Activated CD8-positive, alpha-beta memory T cell treated with anti-CD3 and anti-CD28 coated beads for 48 hours (primary cell): Measurements from ENCODE around the gene CD83.
A peak's percentile ranks its signal among the peaks of the same experiment; 100 is the strongest.
"Not testable (repeated sequence)": the region's sequence is repeated elsewhere in the genome, so short reads cannot be mapped to it uniquely, and the experiment has no call there.

Experiments used
- DNase-seq, 3 experiments: peaks; one replicate each; pipeline ENCODE4 v3.0.0-alpha.2; 2020; ENCODE audit warnings: low read depth in 2 of 3, low spot score in 2 of 3

CD83 gene, protein sequence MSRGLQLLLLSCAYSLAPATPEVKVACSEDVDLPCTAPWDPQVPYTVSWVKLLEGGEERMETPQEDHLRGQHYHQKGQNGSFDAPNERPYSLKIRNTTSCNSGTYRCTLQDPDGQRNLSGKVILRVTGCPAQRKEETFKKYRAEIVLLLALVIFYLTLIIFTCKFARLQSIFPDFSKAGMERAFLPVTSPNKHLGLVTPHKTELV

DNA sequence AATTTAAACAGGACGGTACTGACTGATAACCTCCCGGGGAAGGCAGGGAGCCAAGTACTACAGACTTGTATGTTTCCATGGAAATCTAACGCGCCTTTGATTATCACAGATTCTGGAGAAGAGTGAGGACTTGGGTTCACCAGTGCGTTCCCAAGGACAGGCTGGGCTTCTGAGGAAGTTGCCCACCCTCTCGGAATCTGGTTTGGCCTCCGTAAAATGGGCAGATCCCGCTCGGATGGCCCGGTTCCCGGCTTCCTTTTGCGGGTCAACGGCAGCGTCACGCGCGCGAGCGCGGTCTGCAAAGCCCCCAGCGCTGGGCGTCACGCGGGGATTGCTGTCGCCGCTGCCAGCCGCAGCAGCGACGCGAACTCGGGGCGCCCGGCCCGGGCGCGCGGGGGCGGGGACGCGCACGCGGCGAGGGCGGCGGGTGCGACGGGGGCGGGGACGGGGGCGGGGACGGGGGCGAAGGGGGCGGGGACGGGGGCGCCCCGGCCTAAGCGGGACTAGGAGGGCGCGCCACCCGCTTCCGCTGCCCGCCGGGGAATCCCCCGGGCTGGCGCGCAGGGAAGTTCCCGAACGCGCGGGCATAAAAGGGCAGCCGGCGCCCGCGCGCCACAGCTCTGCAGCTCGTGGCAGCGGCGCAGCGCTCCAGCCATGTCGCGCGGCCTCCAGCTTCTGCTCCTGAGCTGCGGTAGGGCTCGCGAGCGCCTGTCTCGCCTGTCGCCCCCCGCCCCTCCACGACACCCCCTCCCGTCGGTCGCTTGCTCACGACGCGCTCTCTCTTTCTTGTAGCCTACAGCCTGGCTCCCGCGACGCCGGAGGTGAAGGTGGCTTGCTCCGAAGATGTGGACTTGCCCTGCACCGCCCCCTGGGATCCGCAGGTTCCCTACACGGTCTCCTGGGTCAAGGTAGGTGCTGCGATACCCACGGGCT, at the start of gene CD83:
TSS of gene CD83 (plus strand) at position 615 of the 933 bp plus-strand sequence. CDS start at position 655, 40 bp downstream.
- DNase-seq: peak; percentile 48 to 74 (median 59)

DNA sequence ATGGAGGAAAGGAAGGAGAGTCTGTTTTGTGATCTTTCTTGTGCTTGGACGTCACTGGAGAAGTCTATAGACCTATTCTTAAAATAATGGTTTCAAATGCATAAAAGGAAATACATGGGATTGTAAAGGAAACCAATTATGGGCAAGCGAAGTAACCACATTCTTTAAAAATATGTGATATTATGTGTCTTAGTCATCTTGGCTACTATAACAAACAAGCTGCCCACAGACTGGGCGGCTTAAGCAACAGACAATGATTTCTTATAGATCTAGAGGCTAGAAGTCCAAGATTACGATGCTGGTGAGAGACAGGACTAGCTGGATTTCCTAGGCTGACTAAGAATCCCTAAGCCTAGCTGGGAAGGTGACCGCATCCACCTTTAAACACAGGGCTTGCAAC, 49.4 kb upstream of the CD83 start:
- DNase-seq: no peak

DNA sequence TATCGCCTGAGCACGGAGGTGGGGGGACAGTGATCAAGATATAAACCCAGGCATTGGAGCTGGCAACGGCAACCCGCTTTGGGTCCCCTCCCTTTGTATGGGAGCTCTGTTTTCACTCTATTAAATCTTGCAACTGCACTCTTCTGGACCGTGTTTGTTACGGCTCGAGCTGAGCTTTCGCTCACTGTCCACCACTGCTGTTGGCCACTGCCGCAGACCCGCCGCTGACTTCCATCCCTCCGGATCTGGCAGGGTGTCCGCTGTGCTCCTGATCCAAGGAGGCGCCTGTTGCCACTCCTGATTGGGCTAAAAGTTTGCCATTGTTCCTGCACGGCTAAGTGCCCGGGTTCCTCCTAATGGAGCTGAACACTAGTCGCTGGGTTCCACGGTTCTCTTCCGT, 48.9 kb upstream of the CD83 start:
- no peak for DNase-seq

DNA sequence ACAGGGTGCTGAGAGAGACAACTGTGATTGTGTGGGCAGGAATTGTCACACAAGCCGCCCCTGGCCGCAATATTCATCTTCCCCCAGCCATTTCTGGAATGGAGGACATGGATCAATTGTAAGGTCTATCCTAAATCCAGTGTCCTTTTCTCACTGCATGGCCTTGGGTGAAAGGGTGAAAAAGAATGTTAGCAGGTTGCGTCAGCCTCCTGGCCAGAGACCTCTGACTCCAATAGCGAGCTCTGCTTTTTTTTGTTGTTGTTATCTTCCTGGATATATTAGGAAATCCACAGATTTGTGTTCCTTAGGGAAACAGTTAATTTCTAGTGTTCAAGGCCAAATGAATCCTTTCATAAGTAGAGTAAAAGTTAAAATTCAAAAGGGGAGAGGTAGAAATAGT, 47.1 kb upstream of the CD83 start:
- DNase-seq: no peak

DNA sequence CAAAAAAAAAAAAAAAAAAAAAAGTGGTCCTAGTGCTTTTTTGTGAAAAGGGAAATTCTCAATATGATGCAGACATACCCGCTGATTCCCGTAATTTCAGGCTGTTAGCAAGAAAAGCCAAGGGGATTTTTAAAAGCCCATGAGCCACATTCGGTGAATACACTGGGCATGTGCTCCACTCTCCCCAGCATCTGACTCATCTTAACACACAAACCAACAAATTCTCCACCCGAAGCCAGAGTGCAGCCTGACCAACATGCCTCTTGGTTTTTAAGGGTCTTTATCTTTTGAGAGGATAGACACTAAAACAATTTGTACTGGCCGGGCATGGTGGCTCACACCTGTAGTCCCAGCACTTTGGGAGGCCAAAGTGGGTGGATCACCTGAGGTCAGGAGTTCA, 45.5 kb upstream of the CD83 start:
- DNase-seq: no peak

DNA sequence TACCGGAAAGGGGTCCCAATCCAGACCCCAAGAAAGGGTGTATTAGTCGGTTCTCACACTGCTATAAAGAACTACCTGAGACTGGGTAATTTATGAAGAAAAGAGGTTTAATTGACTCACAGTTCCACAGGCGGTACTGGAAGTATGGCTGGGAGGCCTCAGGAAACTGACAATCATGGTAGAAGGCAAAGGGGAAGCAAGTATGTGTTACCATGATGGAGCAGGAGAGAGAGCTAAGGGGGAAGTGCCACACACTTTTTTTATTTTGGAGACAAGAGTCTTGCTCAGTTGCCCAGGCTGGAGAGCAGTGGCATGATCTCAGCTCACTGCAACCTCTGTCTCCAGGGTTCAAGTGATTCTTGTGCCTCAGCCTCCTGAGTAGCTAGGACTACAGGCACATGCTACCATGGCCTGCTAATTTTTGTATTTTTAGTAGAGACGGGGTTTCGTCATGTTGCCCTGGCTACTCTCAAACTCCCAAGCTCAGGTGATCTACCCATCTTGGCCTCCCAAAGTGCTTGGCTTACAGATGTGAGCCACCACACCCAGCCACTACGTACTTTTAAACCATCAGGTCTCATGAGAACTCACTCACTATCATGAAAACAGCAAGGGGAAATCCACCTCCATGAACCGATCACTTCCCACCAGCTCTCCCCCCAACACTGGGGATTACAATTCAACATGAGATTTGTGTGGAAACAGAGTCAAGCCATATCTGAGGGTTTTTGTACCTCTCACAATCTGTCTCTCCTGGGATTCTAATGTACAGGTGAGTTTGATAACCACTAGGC, 43.8 kb upstream of the CD83 start:
- not testable (repeated sequence) for DNase-seq

DNA sequence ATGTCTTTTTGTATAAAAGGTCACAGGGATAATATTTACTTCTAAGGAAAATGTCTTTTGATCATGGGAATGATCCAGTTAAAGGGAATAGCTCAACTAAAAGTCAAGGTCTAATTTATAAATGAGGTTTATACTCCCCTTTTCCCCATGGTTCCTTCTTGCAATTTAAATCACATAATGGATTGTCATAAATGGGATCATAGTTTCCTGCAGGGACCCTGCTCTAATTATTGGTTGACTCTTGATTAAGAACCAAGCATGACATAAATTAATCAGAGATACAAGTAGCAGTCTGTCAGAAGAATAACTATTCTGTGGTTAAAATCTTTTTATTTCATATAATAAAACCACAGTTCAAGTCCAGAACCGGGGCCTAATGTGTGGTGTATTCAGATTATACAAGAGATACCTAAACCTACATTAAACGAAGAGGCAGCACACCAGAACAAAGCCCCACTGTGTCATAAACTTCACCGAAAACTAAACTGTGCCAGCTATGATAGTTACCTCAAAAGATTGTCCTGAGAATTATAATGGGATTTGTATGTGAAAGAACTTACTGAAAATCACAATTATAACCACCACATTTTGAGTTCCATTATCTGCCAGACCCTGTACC, 43.0 kb upstream of the CD83 start:
- DNase-seq: no peak

DNA sequence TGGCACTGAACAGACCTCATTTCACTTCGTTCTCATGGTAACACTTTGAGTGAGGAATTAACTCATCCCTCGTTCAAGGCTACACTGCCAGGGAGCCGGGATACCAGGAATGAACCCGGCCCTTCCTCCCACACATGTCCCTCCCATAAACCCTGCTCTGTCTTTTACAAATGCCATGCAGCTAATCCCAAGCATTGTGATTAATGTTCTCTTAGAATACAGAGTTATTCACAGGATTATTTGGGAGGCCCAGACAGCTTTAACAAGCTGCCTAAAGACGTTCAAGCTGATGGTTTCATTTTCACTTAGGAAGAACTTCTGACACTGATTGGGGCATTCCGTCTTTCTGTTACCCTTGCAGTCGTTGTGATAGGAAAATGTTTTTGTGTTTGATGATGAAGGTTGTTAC, 42.5 kb upstream of the CD83 start:
- no peak for DNase-seq

DNA sequence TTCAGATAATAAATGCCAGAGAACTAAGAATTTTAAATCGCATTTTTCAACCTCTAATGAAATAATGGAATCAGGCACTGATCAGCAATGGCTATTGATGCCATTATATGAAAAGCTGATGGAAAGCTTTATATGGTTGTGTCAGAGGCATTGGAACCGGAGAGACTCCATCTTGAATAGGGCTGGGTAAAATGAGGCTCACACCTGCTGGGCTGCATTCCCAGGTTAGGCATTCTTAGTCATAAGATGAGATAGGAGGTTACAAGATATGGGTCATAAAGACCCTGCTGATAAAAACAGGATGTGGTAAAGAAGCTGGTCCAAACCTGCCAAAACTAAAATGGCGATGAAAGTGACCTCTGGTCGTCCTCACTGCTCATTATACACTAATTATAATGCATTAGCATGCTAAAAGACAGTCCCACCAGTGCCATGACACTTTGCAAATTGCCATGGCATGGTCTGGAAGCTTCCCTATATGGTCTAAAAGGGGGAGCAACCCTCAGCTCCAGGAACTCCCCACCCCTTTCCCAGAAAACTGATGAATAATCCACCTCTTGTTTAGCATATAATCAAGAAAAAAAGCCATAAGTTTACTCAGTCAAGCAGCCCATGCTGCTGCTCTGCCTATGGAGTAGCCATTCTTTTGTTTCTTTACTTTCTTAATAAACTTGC, 40.2 kb upstream of the CD83 start:
- no peak for DNase-seq

DNA sequence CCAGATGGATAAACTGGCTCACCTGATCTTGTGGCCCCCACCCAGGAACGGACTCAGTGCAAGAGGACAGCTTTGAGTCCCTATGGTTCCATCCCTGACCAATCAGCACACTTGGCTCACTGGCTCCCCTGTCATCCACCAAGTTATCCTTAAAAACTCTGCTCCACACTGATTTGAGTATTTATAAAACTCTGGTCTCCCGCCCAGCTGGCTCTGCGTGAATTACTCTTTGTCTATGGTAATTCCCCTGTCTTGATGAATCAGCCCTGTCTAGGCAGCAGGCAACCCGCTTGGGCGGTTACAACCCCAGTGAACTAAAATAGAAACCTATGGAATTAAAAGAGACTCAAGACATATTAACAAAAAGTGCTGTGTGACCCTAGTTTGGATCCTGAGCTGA, 38.1 kb upstream of the CD83 start:
- no peak for DNase-seq

DNA sequence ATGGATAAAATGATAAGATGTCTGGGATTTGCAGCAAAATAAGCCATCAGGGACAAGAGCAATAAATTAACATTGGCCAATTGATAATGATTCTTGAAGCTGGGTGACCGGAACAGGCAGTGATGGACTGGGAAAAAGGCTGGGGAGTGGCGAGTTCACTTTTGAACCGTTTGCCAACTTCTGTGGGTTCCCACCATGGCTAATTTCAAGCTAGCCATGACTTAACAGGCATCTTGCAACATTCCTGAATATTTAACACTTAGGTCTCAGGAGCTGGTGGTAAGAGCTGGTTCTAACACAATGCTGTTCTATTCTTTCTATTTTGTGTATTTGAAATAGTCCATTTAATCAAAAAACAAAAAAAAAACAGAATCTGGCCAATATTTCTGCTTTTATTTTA, 37.6 kb upstream of the CD83 start:
- no peak for DNase-seq

DNA sequence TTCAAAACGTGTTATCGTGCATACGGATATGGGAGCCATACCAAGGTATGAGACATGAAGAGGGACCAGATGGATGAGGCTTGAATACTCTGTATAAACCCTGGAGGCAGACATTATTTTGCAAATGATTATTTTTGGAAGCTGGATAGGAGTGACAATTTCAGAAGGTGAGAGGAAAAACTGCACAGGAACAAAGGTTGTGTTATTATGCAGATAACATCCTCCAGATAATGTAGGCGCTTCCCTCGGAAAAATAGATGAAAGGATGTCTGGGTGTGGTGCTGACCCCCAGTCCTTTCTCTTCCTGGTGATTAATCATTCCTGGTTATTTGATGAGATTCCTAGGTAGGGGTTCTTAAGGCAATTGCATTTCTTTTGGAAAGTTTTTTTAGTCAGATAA, 36.4 kb upstream of the CD83 start:
- no peak for DNase-seq

DNA sequence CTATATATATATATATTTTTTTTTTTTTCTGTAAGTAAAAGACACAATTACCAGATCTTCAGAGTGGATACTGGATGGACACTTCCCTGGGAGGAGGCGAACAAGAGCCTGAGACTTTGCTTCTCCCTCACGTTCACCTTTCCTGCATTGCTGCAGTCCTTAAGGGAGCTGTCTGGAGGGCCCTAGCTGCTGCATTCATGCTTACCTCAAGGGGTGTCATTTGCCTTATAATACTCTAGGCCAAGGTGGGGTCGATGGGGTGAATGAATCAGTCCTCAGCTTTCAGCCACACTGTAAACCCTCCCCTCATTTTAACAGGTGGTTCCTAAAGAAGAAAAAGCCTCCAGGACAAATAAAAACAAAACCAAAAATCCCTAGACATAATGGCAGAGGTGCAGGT, 34.8 kb upstream of the CD83 start:
- no peak for DNase-seq

DNA sequence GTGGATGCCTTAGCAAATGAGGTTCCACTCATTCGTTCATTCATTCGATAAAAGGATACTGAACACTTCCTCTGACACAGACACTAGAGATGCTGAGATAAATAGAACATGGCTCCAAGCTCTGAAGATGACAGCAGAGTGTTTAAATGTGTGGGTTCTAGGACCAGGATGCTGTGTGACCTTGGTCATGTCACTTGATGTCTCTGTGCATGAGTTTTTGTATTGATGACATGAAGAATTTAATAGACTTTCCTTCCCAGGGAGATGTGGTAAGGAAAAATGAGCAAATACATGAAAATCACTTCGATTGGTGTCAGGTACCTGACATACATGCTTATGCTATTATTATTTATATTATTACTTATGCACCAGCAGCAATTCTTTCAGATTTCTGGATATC, 34.3 kb upstream of the CD83 start:
- DNase-seq: no peak

DNA sequence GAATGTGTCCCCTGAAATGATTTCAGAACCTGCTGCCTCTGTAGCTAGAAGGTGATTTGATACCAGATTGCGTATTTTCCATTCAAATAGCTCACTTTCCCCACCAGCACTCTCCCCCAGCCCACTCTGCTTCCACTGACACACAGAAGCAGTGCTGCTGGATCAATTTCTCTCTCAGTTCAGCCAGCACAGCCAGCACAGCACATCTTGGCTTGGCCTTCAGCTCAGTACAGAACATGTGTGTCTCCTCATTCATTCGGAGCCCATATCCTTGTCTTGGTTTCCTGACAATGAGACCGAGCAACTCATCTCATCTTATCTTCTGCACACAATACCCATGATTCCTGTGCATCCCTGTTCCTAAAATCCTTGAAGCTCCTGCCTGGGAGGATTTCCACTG, 33.8 kb upstream of the CD83 start:
- no peak for DNase-seq

DNA sequence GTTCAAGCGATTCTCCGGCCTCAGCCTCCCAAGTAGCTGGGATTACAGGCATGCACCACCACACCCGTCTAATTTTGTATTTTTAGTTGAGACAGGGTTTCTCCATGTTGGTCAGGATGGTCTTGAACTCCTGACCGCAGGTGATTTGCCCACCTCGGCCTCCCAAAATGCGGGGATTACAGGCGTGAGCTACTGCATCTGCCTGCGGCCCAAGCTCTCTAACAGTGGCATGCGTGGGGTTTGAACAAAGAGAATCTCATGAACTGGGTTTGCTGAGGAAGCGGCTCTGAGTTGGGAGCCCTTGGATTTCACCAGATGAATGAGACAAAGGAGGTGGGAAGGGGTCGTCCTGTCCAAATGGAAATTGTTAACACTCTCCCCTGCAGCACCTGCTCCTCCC, 33.2 kb upstream of the CD83 start:
- DNase-seq: no peak

DNA sequence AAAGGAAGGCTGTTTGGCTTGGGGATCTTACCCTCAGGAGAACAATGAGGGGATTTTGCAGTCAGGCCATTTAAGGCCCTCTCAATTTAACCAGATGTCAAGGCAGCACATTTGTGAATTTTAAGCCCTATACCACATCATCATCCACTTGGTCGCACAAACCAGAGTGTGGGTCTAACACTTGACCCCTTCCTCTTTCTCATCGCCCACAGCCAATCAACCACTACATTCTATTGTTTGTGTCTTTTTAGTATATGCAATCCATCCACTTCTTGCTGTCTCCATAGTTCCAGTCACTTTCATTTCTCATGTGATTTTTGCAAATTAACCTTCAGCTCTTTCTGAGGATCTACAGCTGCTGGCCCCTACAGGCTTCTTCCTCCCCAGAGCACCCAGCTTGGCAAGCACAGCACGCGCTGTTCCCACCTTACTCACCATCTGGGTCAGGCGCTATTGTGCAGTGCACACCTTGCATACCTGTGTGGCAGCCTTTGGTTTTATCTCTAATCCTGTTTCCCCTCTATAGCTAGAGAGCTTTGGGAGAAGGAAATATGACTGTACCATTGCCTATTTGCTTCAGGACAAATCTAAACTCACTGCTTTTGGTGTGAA, 32.3 kb upstream of the CD83 start:
- DNase-seq: no peak

DNA sequence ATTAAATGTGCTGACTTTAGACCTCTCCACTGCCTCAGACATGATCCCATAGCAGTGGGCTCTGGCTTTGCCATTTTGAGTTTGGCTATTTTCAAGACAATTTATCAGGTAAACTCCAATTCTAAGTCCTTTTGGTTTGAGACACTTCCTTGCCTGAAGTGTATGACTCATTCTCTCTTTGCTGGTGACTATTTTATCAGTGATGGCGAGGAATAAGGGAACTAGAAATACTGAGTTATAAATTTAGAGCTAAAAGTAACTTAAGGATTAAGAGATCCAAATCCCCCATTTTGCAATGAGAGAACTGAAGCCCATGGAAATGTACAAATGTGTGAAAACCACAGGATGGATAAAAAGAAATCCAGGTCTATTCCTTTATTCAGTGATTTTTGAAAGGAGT, 30.9 kb upstream of the CD83 start:
- DNase-seq: no peak

DNA sequence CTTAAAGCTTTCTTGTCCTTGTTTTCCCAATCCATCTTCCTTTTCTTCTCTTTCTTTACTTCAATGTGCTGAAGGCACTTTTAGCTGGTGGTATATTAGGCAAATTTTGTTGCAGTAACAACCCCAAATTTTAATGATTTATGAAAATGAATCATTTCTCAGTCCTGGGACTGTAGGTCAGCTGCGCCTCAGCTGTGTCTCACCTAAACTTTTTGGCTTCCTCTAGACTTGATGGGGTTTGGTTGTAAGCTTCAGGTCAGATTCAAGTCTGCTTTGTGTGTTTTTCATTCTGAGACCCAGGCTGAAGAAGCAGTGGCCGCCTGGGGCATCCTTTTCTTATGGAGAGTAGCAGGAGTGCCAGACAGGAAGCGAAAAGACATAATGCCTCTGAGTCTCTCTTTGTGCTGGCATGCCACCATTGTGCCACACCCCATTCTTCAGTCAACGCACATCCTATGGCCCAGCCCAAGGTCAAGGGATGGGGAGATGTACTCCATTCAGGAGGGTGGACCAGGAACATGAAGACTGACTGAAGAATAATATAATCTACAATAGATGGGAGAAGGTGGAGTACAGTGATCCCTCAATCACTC, 28.9 kb upstream of the CD83 start:
- DNase-seq: no peak

DNA sequence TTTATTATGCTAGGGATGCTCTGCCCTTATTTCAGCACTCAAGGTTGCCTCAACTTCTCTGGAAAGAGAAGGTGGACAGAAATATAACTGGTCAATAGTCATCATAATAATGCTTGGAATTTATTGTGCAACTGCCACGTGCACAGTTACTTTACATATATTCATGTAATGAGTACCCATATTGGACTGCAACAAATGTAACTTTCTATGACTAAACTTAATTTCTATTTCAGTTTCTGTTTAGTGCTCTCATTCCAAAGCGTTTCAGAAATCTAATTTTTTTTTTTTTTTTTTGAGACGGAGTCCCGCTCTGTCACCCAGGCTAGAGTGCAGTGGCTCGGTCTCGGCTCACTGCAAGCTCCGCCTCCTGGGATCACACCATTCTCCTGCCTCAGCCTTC, 28.3 kb upstream of the CD83 start:
- no peak for DNase-seq
